ENCODE results near the gene OR2B2.
"Not testable (repeated sequence)": the region's sequence is repeated elsewhere in the genome, so short reads cannot be mapped to it uniquely, and the experiment has no call there.

Gene OR2B2

GRCh38 chr6:27911956-27912446 is at the start of gene OR2B2:
Gene OR2B2 (minus strand): TSS chr6:27912396. CDS start chr6:27912319, 77 bp downstream.
- DNase-seq: no peak

GRCh38 chr6:27957516-27957915 is 45.3 kb upstream of the OR2B2 start:
- DNase-seq: no peak

DNA sequence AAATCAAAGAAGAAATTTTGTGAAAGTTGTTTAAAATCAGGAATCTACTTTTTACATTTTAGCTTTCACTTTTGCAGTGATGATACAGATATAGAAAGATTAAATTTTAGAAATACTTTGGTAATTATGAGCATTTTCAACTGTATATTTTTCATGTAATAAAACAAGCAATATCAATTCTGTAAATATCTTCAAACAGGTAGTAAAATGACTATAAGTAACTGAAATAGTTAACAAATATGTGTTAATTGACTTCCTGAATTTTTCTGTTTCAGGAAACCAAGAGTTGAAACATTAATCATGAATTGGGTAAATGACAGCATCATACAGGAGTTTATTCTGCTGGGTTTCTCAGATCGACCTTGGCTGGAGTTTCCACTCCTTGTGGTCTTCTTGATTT is 44.7 kb upstream of the OR2B2 start, which contains the start of gene OR2B6:
OR2B6 (plus strand) TSS at position 301 of the 400 bp plus-strand sequence; CDS start at position 301, 0 bp downstream.
- DNase-seq: no peak

DNA sequence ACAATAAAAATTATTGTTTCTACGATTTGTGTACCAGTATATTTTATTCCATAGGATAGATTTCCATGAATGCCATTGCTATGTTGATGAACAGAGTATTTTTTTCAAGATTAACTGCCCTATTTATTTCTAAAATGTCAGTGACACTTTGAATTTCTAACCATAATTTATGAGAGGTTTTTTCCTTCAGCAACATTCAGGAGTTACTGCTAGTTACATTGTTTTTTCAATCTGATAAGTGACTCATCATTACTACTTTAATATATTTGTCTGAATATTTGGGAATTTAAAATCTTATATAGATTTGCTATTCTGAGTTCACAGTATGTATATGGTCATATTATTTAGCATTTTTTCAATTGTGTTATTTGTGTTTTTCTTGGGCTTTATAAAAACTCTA is 38.8 kb upstream of the OR2B2 start:
- DNase-seq: no peak

DNA sequence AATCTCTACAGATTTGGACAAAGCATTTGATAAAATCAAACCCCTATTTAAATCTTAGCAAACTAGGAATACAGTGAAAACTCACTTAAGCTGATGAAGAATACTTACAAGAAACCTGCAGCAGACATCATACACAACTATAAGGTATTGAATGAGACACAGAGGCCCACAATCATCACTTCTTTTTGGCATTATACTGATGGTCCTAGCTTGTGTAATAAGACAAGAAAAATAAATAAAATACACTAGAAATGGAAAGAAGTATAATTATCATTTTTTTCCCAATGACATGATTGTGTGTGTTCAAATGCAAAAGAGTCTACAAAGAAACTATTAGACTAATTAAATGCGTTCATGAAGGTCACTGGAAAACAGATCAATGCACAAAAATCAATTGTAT is 36.0 kb upstream of the OR2B2 start:
- DNase-seq: no peak

GRCh38 chr6:27943072-27943471 is 30.9 kb upstream of the OR2B2 start:
- DNase-seq: not testable (repeated sequence)

DNA sequence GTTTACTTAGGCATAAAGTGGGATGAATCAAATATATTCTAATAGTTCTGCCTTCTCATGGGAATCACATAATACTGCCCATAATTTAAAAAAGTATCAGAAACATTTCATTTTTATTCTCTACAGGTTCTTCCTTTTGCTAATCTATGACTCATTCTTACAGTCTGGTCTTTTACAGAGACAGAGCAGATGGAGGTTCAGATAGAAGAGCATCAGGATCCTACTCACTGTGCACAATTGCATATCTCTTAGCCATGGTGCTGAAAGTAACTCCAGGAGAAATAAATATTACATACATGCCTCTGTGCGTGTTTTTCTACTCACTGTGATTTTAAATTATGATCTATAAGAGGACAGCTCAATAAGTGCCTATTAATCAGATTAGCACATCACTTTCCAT is 28.6 kb upstream of the OR2B2 start:
- DNase-seq: no peak

GRCh38 chr6:27931209-27931608 is 19.0 kb upstream of the OR2B2 start:
- DNase-seq: no peak

GRCh38 chr6:27929930-27930329 is 17.7 kb upstream of the OR2B2 start:
- not testable (repeated sequence) for DNase-seq

DNA sequence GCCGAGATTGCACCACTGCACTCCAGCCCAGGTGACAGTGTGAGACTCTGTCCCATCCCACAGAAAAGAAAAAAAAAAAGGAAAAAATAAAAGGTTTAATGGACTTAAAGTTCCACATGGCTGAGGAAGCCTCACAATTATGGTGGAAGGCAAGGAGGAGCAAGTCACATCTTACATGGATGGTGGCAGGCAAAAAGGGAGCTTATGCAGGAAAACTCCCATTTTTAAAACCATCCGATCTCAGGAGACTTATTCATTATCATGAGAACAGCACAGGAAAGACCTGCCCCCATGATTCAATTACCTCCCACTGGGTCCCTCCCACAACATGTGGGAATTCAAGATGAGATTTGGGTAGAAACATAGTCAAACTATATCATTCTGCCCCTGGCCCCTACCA is 15.8 kb upstream of the OR2B2 start:
- DNase-seq: not testable (repeated sequence)

DNA sequence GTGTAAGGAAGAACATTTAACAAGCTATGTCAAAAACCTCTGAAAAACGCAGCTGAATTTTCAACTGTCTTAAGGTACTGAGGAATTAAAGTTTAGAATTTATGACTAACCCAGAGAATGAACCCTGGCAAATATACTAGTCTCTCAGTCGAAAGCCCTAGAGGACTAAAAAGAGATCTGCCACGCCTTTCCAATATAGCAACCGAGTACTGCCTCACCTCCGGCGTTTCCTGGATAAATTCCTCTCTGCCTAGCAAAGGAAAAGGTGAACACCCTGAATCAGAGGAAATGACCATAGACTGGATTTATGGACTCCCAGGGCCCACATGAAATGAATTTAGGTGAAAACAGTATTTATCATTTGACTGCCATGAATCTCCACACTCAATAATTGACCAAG is 12.0 kb upstream of the OR2B2 start:
- DNase-seq: no peak

GRCh38 chr6:27922949-27923348 is 10.8 kb upstream of the OR2B2 start:
- DNase-seq: no peak

DNA sequence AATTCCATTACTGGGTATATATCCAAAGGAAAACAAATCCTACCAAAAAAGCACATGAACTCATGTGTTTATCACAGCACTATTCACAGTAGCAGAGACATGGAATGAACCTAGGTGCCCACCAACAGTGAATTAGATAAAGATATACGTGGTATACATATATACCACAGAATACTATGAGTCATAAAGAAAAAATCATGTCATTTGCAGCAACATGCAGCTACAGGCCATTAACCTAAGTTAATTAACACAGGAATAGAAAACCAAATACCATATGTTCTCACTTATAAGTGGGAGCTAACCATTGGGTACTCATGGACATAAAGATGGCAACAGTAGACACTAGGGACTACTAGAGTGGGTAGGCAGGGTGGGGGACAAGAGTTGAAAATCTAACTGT is 4.2 kb downstream of the OR2B2 start:
- no peak for DNase-seq

GRCh38 chr6:27902335-27903314 is 9.6 kb downstream of the OR2B2 start:
- DNase-seq: no peak

- DNase-seq: no peak
Measured at GRCh38 chr6:27901801-27902200, 10.4 kb downstream of the OR2B2 start.

GRCh38 chr6:27900197-27900596 is 12.0 kb downstream of the OR2B2 start:
- DNase-seq: not testable (repeated sequence)

- no peak for DNase-seq
Measured at GRCh38 chr6:27899543-27899942, 12.7 kb downstream of the OR2B2 start.

DNA sequence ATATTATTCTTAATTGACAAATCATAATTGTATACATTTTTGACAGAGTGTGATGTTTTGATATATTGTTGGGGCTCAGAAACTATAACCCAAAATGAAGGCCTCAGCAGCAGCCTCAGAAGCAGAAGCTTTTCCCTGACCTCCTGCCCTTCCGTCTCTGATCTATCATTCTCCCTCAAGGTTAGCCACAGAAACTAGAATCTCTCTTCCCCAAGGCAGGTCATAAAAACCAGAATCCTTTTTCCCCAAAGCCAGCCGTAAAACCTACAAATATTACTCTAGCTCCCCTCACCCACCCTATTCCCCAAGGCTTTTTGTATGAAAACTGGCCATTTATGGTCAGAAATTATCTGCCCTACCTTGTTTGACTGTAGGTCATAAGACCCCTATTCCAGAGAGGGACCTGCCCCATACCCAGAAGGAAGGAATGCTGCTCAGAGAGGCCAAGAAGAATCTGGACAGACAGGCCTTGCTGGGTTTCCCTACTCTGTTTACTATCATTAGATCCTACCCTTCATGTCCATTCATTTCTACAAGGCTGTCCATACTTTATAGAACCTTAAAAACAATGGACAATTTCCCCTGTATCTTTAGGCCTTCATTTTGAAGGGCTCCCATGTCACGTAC is 14.5 kb downstream of the OR2B2 start:
- DNase-seq: no peak

DNA sequence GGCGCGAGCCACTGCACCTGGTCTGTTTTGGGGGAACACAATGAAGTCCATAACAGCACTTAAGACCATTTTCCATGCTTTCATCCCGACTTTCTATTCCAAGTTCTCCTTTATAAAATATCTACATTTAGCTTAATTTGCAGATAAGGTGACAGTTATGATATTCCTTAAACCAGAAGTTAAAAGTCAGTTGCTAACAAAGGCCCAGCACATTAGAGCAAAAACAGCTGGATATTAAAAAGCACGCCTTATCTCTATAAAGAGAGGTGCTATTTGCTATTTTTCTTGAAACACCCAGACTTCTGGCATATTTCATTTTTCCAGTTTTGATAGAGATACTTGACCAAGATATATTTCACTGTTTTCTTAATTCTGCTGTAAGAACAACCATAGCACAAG is 15.8 kb downstream of the OR2B2 start:
- no peak for DNase-seq

DNA sequence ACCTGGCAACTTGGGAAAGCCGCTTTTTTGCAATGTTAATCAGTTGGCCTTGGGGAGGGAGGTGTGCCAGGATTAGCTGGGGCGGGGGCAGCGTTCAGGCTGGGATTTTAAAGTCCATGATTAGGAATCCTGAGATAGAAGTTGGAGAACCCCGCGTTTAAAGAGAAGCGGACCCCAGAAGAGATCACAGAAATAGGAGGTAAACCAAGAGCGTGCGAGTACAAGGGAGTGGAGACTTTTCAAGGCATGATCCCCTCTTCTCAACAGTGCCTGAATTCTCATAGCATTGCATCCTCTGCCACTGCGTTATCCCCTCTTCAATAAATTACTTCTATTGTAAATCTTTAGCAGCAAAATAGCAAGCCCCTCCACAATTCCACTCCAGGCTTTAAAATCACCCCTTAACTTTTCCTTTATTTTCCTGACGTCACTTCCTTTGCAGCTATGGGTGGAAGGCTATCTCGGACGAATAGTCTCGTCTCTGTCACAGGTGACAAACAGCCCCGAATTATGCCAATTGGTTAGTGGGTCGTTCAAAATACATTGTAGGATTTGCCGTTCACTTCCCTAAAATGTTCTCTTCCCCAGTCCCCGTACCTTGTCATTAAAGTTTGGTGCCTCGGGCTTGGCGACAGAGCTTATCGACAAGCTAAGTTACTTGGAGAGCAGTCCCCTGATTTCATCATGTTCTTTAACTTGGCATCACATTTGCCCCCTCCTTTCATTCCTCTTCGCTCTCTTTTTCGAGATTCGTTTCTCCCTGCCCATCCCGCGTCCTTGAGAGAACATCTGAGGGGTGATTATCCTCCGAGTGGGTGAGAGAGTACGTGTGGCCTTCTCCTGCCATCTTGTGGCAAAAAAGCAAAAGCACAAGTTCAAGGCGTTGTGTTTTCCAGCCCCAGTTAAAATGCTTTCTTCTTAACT is 17.1 kb downstream of the OR2B2 start:
- DNase-seq: no peak

DNA sequence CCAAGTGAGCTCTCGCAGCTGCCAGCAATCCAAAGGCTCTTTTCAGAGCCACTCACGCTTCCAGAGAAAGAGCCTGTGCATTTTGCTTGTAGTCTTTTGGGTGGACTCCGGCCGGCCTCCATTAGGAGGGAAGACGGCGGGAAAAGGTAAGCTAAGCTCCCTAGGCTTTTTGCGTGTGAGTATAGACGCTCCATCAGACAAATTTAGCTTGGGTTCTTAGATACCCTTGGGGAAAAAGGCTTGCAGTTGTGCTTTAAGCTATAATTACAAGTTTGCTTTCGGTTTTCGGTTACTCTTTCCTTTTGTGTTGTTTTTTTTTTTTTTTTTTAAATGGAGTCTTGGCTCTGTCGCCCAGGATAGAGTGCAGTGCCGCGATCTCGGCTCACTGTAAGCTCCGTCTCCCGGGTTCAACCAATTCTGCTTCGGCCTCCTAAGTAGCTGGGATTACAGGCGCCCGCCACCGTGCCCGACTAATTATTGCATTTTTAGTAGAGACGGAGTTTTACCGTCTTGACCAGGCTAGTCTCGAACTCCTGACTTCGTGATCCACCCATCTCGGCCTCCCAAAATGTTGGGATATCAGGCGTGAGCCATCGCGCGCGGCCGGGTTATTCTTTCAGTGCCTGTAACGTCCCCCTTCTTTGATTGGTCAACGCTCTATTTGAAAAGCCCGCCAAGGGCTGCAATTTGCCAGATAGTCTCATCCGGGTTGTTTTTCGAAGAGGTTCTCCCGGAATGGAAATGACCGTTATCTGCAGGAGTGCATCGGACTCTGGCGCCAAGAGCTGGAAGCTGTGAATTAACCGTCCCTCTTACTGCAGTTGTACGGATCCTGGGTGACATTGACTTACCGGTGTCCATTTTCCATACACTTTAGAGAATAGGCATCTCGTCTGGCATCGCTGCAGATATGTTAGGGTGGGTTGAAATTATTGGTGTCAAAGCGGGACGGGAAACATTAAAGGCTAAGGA is 18.1 kb downstream of the OR2B2 start:
- no peak for DNase-seq

All from cortex of kidney (tissue), 1 donor.